ENCODE data around the gene FGF4.

- TF ChIP-seq CTCF (IDR thresholded peaks at IDR 0.05), result no peak
- TF ChIP-seq POLR2A (IDR thresholded peaks at IDR 0.05), result no peak
Measured at GRCh38 chr11:69823641-69824265, 48.6 kb upstream of the FGF4 start.

Measured in body of pancreas (tissue), 4 donors.